IPS DF 6.9 (cell line): ENCODE results near the gene BRMS1.

Experiments
- DNase-seq: peaks from one replicate; pipeline ENCODE4 v3.0.0-alpha.2; 2013; ENCODE audit warnings: low read depth, low spot score
- H3K27ac ChIP-seq: one replicate; pipeline ENCODE4 v1.5.1; 2013; ENCODE audit warnings: low read length, control low read depth
- H3K27me3 ChIP-seq: 2 replicates; pipeline ENCODE4 v1.6.1; 2013; ENCODE audit warnings: mild to moderate bottlenecking, low read length; ENCODE audit not compliant: control insufficient read depth, insufficient read depth
- H3K36me3 ChIP-seq: 2 replicates; pipeline ENCODE4 v1.6.1; 2013; ENCODE audit warnings: low read length; ENCODE audit not compliant: control insufficient read depth, insufficient read depth
- H3K4me1 ChIP-seq: 2 replicates; pipeline ENCODE4 v1.6.1; 2013; ENCODE audit warnings: low read length; ENCODE audit not compliant: control insufficient read depth, insufficient read depth
- H3K4me3 ChIP-seq: 2 replicates; pipeline ENCODE4 v1.5.1; 2013; ENCODE audit warnings: mild to moderate bottlenecking, low read length
- H3K9me3 ChIP-seq: 2 replicates; pipeline ENCODE4 v1.6.1; 2013; ENCODE audit warnings: low read length, inconsistent platforms; ENCODE audit not compliant: control insufficient read depth, insufficient read depth
- WGBS: extraction: QIAGEN DNeasy Blood & Tissue Kit; methylation state at CpG from one replicate; pipeline ENCODE4 v1.1.7; 2013; ENCODE audit warnings: mixed read lengths, missing lambda C conversion rate; ENCODE audit not compliant: insufficient read length, insufficient coverage; 5-methylcytosine and 5-hydroxymethylcytosine counted together

Gene BRMS1

GRCh38 chr11:66297610-66298009 is 47.3 kb downstream of the BRMS1 start:
- Histone ChIP-seq H3K27ac (no peak overlapping the region), H3K36me3 (no peaks in the 10 kb centered on the region), H3K4me1 (peaks cover 2% of the 10 kb centered on the region; the same call in 1 of the 2 replicates), H3K27me3 (no peaks in the 10 kb centered on the region), H3K9me3 (no peaks in the 10 kb centered on the region), H3K4me3 (no peak overlapping the region)
- no peak for DNase-seq
- no CpG with 5 or more reads among the region's 8 CpGs for WGBS

- Histone ChIP-seq H3K4me1 (peaks cover 4% of the 10 kb centered on the region), H3K27ac (no peak overlapping the region), H3K36me3 (no peaks in the 10 kb centered on the region), H3K9me3 (no peaks in the 10 kb centered on the region), H3K27me3 (peaks cover 3% of the 10 kb centered on the region; the same call in 1 of the 2 replicates), H3K4me3 (no peak overlapping the region)
- WGBS: no CpG with 5 or more reads among the region's 123 CpGs
- no peak for DNase-seq
Measured at GRCh38 chr11:66294626-66295620, 50.0 kb downstream of the BRMS1 start.

- WGBS: no CpG with 5 or more reads among the region's 30 CpGs
- DNase-seq: no peak
- Histone ChIP-seq H3K36me3 (no peaks in the 10 kb centered on the region), H3K27ac (no peak overlapping the region), H3K9me3 (no peaks in the 10 kb centered on the region), H3K27me3 (peaks cover 3% of the 10 kb centered on the region; the same call in 1 of the 2 replicates), H3K4me3 (no peak overlapping the region), H3K4me1 (peaks cover 5% of the 10 kb centered on the region)
Measured at GRCh38 chr11:66293777-66294625, 50.9 kb downstream of the BRMS1 start.

GRCh38 chr11:66293352-66293751 is 51.6 kb downstream of the BRMS1 start:
- peaks cover 3% of the 10 kb centered on the region; the same call in 1 of the 2 replicates for H3K27me3 ChIP-seq
- peaks cover 5% of the 10 kb centered on the region for H3K4me1 ChIP-seq
- no peak overlapping the region for H3K27ac ChIP-seq
- no peaks in the 10 kb centered on the region for H3K36me3 ChIP-seq
- DNase-seq: no peak
- WGBS: no CpG with 5 or more reads among the region's 4 CpGs
- H3K4me3 ChIP-seq: no peak overlapping the region
- H3K9me3 ChIP-seq: no peaks in the 10 kb centered on the region

- no peaks in the 10 kb centered on the region for H3K9me3 ChIP-seq
- peaks cover 5% of the 10 kb centered on the region for H3K4me1 ChIP-seq
- no peak for DNase-seq
- H3K27me3 ChIP-seq: peaks cover 3% of the 10 kb centered on the region; the same call in 1 of the 2 replicates
- WGBS: no CpG with 5 or more reads among the region's 17 CpGs
- no peaks in the 10 kb centered on the region for H3K36me3 ChIP-seq
- no peak overlapping the region for H3K27ac ChIP-seq
- no peak overlapping the region for H3K4me3 ChIP-seq
Measured at GRCh38 chr11:66292543-66293332, 52.2 kb downstream of the BRMS1 start.

- Histone ChIP-seq H3K27me3 (peaks cover 3% of the 10 kb centered on the region; the same call in 1 of the 2 replicates), H3K36me3 (no peaks in the 10 kb centered on the region), H3K27ac (no peak within 1 kb of the TSS), H3K4me1 (peaks cover 3% of the 10 kb centered on the region; the same call in 1 of the 2 replicates), H3K9me3 (no peaks in the 10 kb centered on the region), H3K4me3 (peak within 1 kb of the TSS; percentile 66; the same call in 1 of the 2 replicates)
- WGBS: no CpG with 5 or more reads among the region's 95 CpGs
- no peak for DNase-seq
Measured at GRCh38 chr11:66291706-66292542, 53.0 kb downstream of the BRMS1 start, which contains the start of gene TMEM151A. Gene TMEM151A (plus strand): TSS chr11:66291894. CDS start chr11:66292014, 120 bp downstream.

- Histone ChIP-seq H3K4me1 (peaks cover 3% of the 10 kb centered on the region; the same call in 1 of the 2 replicates), H3K9me3 (no peaks in the 10 kb centered on the region), H3K4me3 (peak overlapping the region; percentile 66; the same call in 1 of the 2 replicates), H3K27me3 (peaks cover 3% of the 10 kb centered on the region; the same call in 1 of the 2 replicates), H3K36me3 (no peaks in the 10 kb centered on the region), H3K27ac (no peak overlapping the region)
- no CpG with 5 or more reads among the region's 16 CpGs for WGBS
- no peak for DNase-seq
Measured at GRCh38 chr11:66291303-66291705, 53.6 kb downstream of the BRMS1 start.

GRCh38 chr11:66290330-66290621 is 54.6 kb downstream of the BRMS1 start:
- H3K27me3 ChIP-seq: peaks cover 3% of the 10 kb centered on the region; the same call in 1 of the 2 replicates
- no peaks in the 10 kb centered on the region for H3K9me3 ChIP-seq
- peaks cover 3% of the 10 kb centered on the region; the same call in 1 of the 2 replicates for H3K4me1 ChIP-seq
- WGBS: no CpG with 5 or more reads among the region's 2 CpGs
- 0 out of 2 replicates have a peak, but pooled peaks cover 1% of the 10 kb centered on the region for H3K36me3 ChIP-seq
- no peak overlapping the region for H3K4me3 ChIP-seq
- no peak overlapping the region for H3K27ac ChIP-seq
- DNase-seq: no peak
